ENCODE data around the gene SPATA2L.

Gene SPATA2L

GRCh38 chr16:89687092-89687940 lies 14.2 kb downstream of the SPATA2L start:
- H3K9me3 ChIP-seq (replicated peaks in 1 of 2; ENCODE audit: control insufficient read depth in 2 of 2, insufficient read depth in 1 of 2, low read depth in 1 of 2, low read length in 2 of 2), result peaks cover 4 to 7% of the 10 kb centered on the region in 2 donors
- peak overlapping the region; percentile 96 for H3K18ac ChIP-seq (ENCODE audit: low read length)
- H4K91ac ChIP-seq (ENCODE audit: low read depth, low read length, poor library complexity), result no peak overlapping the region
- H3K27ac ChIP-seq (replicated peaks; ENCODE audit: low read length), result peak overlapping the region; percentile 76
- H3K4me2 ChIP-seq (ENCODE audit: insufficient read depth, low read length, poor library complexity, severe bottlenecking), result peak overlapping the region; percentile 96
- peaks cover 37 to 57% of the 10 kb centered on the region in 2 donors for H3K36me3 ChIP-seq (replicated peaks in 1 of 2; ENCODE audit: control insufficient read depth in 2 of 2, insufficient read depth in 2 of 2, low read length in 2 of 2)
- no peak overlapping the region for H4K8ac ChIP-seq (ENCODE audit: low read depth, low read length)
- H3K27me3 ChIP-seq (ENCODE audit: control insufficient read depth in 3 of 3, insufficient read depth in 3 of 3, low read depth in 1 of 3, low read length in 3 of 3), result no peaks in the 10 kb centered on the region
- H2AK5ac ChIP-seq (ENCODE audit: low read depth, low read length), result peak overlapping the region; percentile 70
- WGBS, 2 donors (ENCODE audit: extremely low coverage in 2 of 2, insufficient read length in 2 of 2, insufficient replicate concordance in 1 of 2), result no CpG with 5 or more reads among the region's 42 CpGs
- peak overlapping the region; percentile 100 for H2AFZ ChIP-seq (ENCODE audit: low read length)
- H3K23ac ChIP-seq (ENCODE audit: low read depth, low read length, poor library complexity), result peak overlapping the region; percentile 47
- H3K79me1 ChIP-seq (ENCODE audit: low read depth, low read length), result peaks cover 2% of the 10 kb centered on the region
- peak overlapping the region; percentile 98 for H2BK5ac ChIP-seq (ENCODE audit: low read length)
- DNase-seq (ENCODE audit: low spot score), result no peak
- peak overlapping the region; percentile 98 to 99 for H3K4me3 ChIP-seq (ENCODE audit: low read length in 2 of 2)
- peak overlapping the region; percentile 41 for H3K4ac ChIP-seq (ENCODE audit: low read length)
- H2BK15ac ChIP-seq (ENCODE audit: low read length), result no peak overlapping the region
- peaks cover 8 to 11% of the 10 kb centered on the region in 2 donors for H3K4me1 ChIP-seq (ENCODE audit: control insufficient read depth in 2 of 2, insufficient read depth in 1 of 2, low read depth in 1 of 2, low read length in 2 of 2)
- no peak overlapping the region for H2BK120ac ChIP-seq (ENCODE audit: low read depth, low read length)
- H3K9ac ChIP-seq (ENCODE audit: low read depth, low read length, poor library complexity), result peak overlapping the region; percentile 99
- peak overlapping the region; percentile 66 for H2BK12ac ChIP-seq (ENCODE audit: low read length)
- peak overlapping the region; percentile 100 for H3K14ac ChIP-seq (ENCODE audit: low read length)

- no CpG with 5 or more reads among the region's 67 CpGs for WGBS, 2 donors (ENCODE audit: extremely low coverage in 2 of 2, insufficient read length in 2 of 2, insufficient replicate concordance in 1 of 2)
- peak within 1 kb of the TSS; percentile 97 for H3K27ac ChIP-seq (replicated peaks; ENCODE audit: low read length)
These were observed 14.9 kb downstream of the SPATA2L start, which contains the start of gene CDK10 for GRCh38 chr16:89686520-89687091. TSS of gene CDK10 (plus strand) at chr16:89686689. CDS start at chr16:89686711, 22 bp downstream.

GRCh38 chr16:89685916-89686315 lies 15.6 kb downstream of the SPATA2L start:
- Histone ChIP-seq H3K36me3 (replicated peaks in 1 of 2; ENCODE audit: control insufficient read depth in 2 of 2, insufficient read depth in 2 of 2, low read length in 2 of 2) (peaks cover 29 to 51% of the 10 kb centered on the region in 2 donors), H2BK12ac (ENCODE audit: low read length) (no peak overlapping the region), H3K14ac (ENCODE audit: low read length) (no peak overlapping the region), H3K9me3 (replicated peaks in 1 of 2; ENCODE audit: control insufficient read depth in 2 of 2, insufficient read depth in 1 of 2, low read depth in 1 of 2, low read length in 2 of 2) (peaks cover 8 to 9% of the 10 kb centered on the region in 2 donors), H2BK15ac (ENCODE audit: low read length) (no peak overlapping the region), H3K9ac (ENCODE audit: low read depth, low read length, poor library complexity) (no peak overlapping the region), H2BK120ac (ENCODE audit: low read depth, low read length) (no peak overlapping the region), H3K4me3 (ENCODE audit: low read length in 2 of 2) (peak overlapping the region in 1 of 2 donors; percentile 18), H4K8ac (ENCODE audit: low read depth, low read length) (no peak overlapping the region), H2AK5ac (ENCODE audit: low read depth, low read length) (no peak overlapping the region), H3K27me3 (ENCODE audit: control insufficient read depth in 3 of 3, insufficient read depth in 3 of 3, low read depth in 1 of 3, low read length in 3 of 3) (no peaks in the 10 kb centered on the region), H3K79me1 (ENCODE audit: low read depth, low read length) (peaks cover 2% of the 10 kb centered on the region), H3K23ac (ENCODE audit: low read depth, low read length, poor library complexity) (no peak overlapping the region), H2BK5ac (ENCODE audit: low read length) (no peak overlapping the region), H3K18ac (ENCODE audit: low read length) (no peak overlapping the region), H4K91ac (ENCODE audit: low read depth, low read length, poor library complexity) (no peak overlapping the region), H3K4ac (ENCODE audit: low read length) (no peak overlapping the region), H2AFZ (ENCODE audit: low read length) (no peak overlapping the region), H3K4me1 (ENCODE audit: control insufficient read depth in 2 of 2, insufficient read depth in 1 of 2, low read depth in 1 of 2, low read length in 2 of 2) (peaks cover 8 to 11% of the 10 kb centered on the region in 2 donors), H3K27ac (replicated peaks; ENCODE audit: low read length) (no peak overlapping the region), H3K4me2 (ENCODE audit: insufficient read depth, low read length, poor library complexity, severe bottlenecking) (no peak overlapping the region)
- DNase-seq (ENCODE audit: low spot score), result no peak
- WGBS, 2 donors (ENCODE audit: extremely low coverage in 2 of 2, insufficient read length in 2 of 2, insufficient replicate concordance in 1 of 2), result no CpG with 5 or more reads among the region's 1 CpG

More at GRCh38 chr16:89686520-89687091, 14.9 kb downstream of the SPATA2L start, which contains the start of gene CDK10:
- Histone ChIP-seq H3K23ac (ENCODE audit: low read depth, low read length, poor library complexity) (peak within 1 kb of the TSS; percentile 98), H3K9me3 (replicated peaks in 1 of 2; ENCODE audit: control insufficient read depth in 2 of 2, insufficient read depth in 1 of 2, low read depth in 1 of 2, low read length in 2 of 2) (peaks cover 4 to 7% of the 10 kb centered on the region in 2 donors), H4K91ac (ENCODE audit: low read depth, low read length, poor library complexity) (no peak within 1 kb of the TSS), H3K4me1 (ENCODE audit: control insufficient read depth in 2 of 2, insufficient read depth in 1 of 2, low read depth in 1 of 2, low read length in 2 of 2) (peaks cover 8 to 11% of the 10 kb centered on the region in 2 donors), H2BK12ac (ENCODE audit: low read length) (peak within 1 kb of the TSS; percentile 66), H3K36me3 (replicated peaks in 1 of 2; ENCODE audit: control insufficient read depth in 2 of 2, insufficient read depth in 2 of 2, low read length in 2 of 2) (peaks cover 33 to 54% of the 10 kb centered on the region in 2 donors), H3K14ac (ENCODE audit: low read length) (peak within 1 kb of the TSS; percentile 100), H3K79me1 (ENCODE audit: low read depth, low read length) (peaks cover 2% of the 10 kb centered on the region), H3K4me2 (ENCODE audit: insufficient read depth, low read length, poor library complexity, severe bottlenecking) (peak within 1 kb of the TSS; percentile 96), H3K9ac (ENCODE audit: low read depth, low read length, poor library complexity) (peak within 1 kb of the TSS; percentile 99), H3K27me3 (ENCODE audit: control insufficient read depth in 3 of 3, insufficient read depth in 3 of 3, low read depth in 1 of 3, low read length in 3 of 3) (no peaks in the 10 kb centered on the region), H2AFZ (ENCODE audit: low read length) (peak within 1 kb of the TSS; percentile 100), H2BK15ac (ENCODE audit: low read length) (no peak within 1 kb of the TSS), H2AK5ac (ENCODE audit: low read depth, low read length) (peak within 1 kb of the TSS; percentile 70), H3K18ac (ENCODE audit: low read length) (peak within 1 kb of the TSS; percentile 100), H3K4ac (ENCODE audit: low read length) (peak within 1 kb of the TSS; percentile 41), H2BK120ac (ENCODE audit: low read depth, low read length) (no peak within 1 kb of the TSS), H2BK5ac (ENCODE audit: low read length) (peak within 1 kb of the TSS; percentile 98), H3K4me3 (ENCODE audit: low read length in 2 of 2) (peak within 1 kb of the TSS; percentile 98 to 99), H4K8ac (ENCODE audit: low read depth, low read length) (no peak within 1 kb of the TSS)
- peak; percentile 94 for DNase-seq (ENCODE audit: low spot score)

GRCh38 chr16:89678258-89678657 lies 23.2 kb downstream of the SPATA2L start:
- Histone ChIP-seq H3K27me3 (ENCODE audit: control insufficient read depth in 3 of 3, insufficient read depth in 3 of 3, low read depth in 1 of 3, low read length in 3 of 3) (no peaks in the 10 kb centered on the region), H3K9me3 (replicated peaks in 1 of 2; ENCODE audit: control insufficient read depth in 2 of 2, insufficient read depth in 1 of 2, low read depth in 1 of 2, low read length in 2 of 2) (peaks cover 6 to 28% of the 10 kb centered on the region in 2 donors), H2BK5ac (ENCODE audit: low read length) (no peak overlapping the region), H3K36me3 (replicated peaks in 1 of 2; ENCODE audit: control insufficient read depth in 2 of 2, insufficient read depth in 2 of 2, low read length in 2 of 2) (peaks cover 9 to 31% of the 10 kb centered on the region in 2 donors), H3K4me2 (ENCODE audit: insufficient read depth, low read length, poor library complexity, severe bottlenecking) (no peak overlapping the region), H3K79me1 (ENCODE audit: low read depth, low read length) (no peaks in the 10 kb centered on the region), H3K4ac (ENCODE audit: low read length) (no peak overlapping the region), H2BK15ac (ENCODE audit: low read length) (no peak overlapping the region), H2BK12ac (ENCODE audit: low read length) (no peak overlapping the region), H3K14ac (ENCODE audit: low read length) (no peak overlapping the region), H2AK5ac (ENCODE audit: low read depth, low read length) (no peak overlapping the region), H4K8ac (ENCODE audit: low read depth, low read length) (no peak overlapping the region), H3K4me3 (ENCODE audit: low read length in 2 of 2) (no peak overlapping the region), H2AFZ (ENCODE audit: low read length) (no peak overlapping the region), H4K91ac (ENCODE audit: low read depth, low read length, poor library complexity) (no peak overlapping the region), H3K27ac (replicated peaks; ENCODE audit: low read length) (no peak overlapping the region), H3K18ac (ENCODE audit: low read length) (no peak overlapping the region), H3K23ac (ENCODE audit: low read depth, low read length, poor library complexity) (no peak overlapping the region), H2BK120ac (ENCODE audit: low read depth, low read length) (no peak overlapping the region), H3K9ac (ENCODE audit: low read depth, low read length, poor library complexity) (no peak overlapping the region), H3K4me1 (ENCODE audit: control insufficient read depth in 2 of 2, insufficient read depth in 1 of 2, low read depth in 1 of 2, low read length in 2 of 2) (no peaks in the 10 kb centered on the region)
- no CpG with 5 or more reads among the region's 2 CpGs for WGBS, 2 donors (ENCODE audit: extremely low coverage in 2 of 2, insufficient read length in 2 of 2, insufficient replicate concordance in 1 of 2)
- no peak for DNase-seq (ENCODE audit: low spot score)

Measured in neuronal stem cell (in vitro differentiated cells).